GM18907 (cell line): ENCODE measurements around the gene LCLAT1.
"Not testable (repeated sequence)": the region's sequence is repeated elsewhere in the genome, so short reads cannot be mapped to it uniquely, and the experiment has no call there.

Source experiments
- ATAC-seq: cut with Tn5 transposase; IDR thresholded peaks from one replicate; pipeline ENCODE4 v1.9.1; 2021; ENCODE audit warnings: mild to moderate bottlenecking, moderate library complexity; ENCODE audit not compliant: unreplicated experiment

Gene LCLAT1

DNA sequence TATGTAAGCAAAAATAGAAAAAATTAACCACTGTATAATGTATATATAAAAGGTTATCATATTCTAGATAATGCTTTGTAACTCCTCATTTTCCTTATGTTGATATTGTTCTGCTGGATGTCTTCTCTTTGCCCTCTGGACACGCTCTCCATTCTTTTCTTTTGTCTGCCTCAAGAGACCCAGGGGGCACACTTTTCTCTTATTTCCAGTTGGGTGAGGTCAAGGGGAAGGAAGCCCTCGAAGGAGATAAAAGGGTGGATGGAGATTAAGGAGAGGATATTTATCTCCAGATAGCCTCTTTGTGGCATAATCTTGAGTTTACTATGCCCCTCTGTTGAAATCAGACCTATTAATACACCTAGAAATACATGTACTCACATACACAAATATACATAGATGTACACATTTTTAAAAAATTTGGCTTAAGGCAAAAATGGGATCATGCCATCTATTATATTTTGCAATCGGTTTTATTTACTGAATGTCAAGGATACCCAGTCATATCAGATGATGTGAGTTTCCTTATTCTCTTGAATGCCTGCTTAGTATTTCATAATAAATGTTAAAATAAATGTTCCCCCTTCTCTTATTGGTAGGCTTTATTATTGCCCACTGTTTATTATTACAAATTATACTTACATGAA lies 65.3 kb downstream of the LCLAT1 start:
- ATAC-seq: no peak

DNA sequence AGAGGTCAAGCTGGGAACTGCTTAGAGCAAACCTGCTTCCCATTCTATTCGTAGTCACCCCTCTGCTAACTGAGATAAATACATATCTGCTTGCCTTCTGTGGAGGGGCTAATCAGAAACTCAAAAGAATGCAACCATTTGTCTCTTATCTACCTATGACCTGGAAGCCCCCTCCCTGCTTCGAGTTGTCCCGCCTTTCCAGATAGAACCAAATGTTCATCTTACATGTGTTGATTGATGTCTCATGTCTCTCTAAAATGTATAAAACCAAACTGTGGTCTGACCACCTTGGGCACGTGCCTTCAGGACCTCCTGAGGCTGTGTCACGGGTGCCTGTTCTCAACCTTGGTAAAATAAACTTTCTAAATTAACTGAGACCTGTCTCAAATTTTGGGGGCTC lies 66.6 kb downstream of the LCLAT1 start:
- not testable (repeated sequence) for ATAC-seq

DNA sequence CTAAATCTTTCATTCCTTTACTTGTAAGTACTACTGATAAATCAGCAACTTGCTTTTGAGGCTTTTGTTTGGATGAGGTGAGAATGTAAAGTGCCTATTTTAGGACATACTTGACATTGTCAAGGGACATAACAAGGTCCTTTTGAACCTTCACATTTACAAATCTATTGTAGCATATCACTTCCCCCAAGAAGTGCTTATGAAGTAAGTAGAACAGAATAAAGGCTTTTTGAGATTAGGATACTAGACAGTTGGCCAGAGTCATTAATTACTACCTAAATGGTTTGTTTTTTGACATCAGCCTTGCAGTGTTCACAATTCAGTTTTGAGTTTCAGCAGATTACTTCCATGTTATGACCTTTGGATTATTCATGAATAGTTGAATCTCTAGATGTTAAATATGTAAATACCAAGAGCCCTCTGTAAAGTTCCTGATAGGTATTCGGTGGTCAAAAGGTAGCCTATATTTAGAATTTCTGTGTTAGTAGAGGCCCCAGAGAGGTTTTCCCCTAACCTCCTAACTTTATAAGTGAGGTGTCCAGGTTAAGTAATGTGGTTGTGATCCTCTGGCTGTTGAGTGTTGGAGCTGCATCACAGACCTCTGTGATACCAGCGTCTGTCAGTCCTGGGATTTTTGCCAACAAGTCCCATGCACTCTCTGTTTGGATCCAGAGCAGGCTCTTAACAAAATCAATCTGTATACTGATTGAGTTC lies 67.2 kb downstream of the LCLAT1 start:
- no peak for ATAC-seq

DNA sequence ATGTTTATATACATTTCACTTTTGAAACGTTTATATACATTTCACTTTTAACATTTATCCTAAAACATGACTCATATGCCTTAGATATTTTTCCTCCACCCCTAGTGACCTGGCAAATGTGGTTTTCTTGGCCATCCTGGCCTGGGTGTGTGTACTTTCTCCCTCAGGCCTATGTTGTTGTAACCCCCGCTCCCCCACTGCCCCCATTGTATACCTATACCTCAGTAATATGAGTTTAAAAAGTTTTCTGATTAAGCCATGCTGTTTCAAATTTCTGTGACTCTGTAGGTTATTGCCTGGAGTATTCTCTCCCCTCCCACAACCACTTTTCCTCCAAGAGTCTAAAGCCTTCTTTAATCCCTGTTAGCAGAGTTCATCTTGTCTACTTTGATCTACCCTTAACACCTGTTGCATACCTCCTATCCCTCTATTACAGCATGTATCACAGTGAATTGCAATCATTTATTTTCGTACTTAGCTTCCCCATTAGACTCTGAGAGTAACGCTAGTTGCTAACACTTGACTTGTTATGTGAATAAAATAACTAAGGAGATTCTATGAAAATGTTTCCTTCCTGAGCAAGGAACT lies 67.9 kb downstream of the LCLAT1 start:
- ATAC-seq: no peak

DNA sequence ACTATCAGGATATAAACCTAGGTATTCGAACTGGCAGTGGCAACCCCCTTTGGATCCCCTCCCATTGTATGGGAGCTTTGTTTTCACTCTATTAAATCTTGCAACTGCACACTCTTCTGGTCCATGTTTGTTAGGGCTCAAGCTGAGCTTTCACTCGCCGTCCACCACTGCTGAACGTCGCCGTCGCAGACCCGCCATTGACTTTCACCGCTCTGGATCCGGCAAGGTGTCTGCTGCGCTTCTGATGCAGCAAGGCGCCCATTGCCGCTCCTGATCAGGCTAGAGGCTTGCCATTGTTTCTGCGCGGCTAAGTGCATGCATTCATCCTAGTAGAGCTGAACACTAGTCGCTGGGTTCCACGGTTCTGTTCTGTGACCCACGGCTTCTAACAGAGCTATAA lies 69.1 kb downstream of the LCLAT1 start:
- ATAC-seq: no peak

DNA sequence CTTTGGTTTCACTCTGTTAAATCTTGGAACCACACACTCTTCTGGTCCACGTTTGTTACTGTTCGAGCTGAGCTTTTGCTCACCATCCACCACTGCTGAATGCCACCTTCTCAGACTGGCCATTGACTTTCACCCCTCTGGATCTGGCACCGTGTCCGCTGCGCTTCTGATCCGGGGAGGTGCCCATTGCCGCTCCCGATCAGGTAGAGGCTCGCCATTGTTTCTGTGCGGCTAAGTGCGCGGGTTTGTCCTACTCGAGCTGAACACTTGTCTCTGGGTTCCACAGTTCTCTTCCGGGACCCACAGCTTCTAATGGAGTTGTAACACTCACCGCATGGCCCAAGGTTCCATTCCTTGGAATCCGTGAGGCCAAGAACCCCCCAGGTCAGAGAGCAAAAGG lies 72.8 kb downstream of the LCLAT1 start:
- no peak for ATAC-seq

DNA sequence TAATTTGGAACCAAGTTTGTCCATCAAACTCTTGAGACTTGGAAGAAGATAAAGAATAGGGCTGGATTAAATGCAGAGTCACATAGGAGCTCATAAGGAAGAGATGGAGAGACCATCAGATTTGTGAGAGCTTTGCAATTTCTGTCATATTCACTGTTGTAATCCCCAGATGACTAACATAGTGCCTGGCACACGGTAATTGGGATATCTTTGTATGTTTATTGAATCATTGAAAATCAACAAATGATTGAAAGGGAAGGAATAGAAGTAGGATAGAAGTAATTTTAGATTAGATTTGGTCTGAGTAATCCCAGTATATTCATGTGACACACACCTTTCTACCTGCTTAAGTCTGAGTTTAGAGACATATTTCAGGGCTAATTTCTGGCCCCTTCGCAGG lies 75.4 kb downstream of the LCLAT1 start:
- ATAC-seq: no peak

DNA sequence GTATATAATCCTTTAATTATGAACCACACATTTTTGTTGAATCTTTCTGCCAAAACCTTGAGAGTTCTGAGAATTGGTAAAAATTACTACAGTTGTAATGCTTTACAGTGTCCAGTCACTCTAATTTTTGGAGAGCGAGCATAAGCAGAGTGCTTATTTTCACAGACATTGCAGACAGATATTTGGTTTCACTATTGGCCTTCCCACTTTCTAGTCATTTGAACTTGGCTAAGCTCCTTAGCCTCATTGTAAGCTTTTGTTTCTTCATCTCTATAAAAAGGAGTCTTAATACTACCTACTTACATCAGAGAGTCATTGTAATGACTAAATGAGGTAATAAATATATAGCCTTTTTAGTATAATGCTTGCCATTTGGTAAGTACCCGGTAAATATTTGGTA lies 80.4 kb downstream of the LCLAT1 start:
- no peak for ATAC-seq

DNA sequence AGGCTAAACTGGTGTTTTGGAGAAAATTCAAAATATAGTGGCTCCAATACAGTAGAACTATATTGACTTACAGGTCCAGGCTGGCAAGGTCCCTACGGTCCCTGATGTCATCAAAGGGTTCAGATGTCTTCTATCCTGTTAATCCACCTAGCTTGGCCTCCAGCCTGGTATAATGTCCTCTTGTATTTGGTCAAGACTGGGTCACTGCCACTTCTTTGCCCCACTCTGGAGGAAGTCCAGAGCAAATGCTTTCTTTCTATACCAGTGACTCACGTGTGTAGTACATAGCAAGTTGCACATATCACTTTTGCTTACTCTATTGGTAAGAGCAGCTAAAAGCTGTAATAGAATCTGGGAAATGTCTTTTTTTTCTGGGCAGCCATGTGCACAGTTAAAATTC lies 80.8 kb downstream of the LCLAT1 start:
- no peak for ATAC-seq

DNA sequence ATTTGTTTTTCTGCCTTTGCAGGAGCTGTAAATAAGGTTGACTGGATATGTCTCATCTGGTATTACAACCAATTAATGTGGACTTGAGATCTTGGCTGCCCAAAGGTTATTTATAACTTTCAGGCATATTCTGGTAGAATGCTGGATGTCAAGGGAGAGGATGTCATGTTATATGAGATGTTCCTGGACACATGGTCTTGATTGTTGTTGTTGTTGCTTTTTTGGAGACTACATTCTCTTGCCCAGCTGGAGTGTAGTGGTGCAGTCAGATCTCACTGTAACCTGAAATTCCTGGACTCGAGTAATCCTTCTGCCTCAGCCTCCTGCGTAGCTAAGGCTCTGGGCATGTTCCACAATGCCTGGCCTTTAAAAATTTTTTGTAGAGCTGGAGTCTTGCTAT lies 83.3 kb downstream of the LCLAT1 start:
- no peak for ATAC-seq

DNA sequence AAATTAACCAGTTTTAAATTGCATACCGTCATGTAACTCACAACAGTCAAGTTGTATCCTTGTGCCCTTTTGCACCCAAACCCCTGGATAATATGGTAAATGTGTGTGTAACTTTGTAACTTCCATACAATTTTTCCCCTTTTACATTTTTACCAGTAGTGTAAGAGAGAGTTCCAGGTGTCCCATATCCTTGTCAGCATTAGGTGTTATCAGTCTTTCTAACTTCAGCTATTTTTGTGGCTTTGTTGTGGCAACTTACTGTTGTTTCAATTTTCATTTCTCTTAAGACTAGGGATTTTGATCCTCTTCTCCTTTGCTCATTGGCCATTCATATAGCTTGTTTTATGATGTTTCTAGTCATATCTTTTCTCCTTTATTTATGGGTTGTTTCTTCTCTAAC lies 94.6 kb downstream of the LCLAT1 start:
- no peak for ATAC-seq

DNA sequence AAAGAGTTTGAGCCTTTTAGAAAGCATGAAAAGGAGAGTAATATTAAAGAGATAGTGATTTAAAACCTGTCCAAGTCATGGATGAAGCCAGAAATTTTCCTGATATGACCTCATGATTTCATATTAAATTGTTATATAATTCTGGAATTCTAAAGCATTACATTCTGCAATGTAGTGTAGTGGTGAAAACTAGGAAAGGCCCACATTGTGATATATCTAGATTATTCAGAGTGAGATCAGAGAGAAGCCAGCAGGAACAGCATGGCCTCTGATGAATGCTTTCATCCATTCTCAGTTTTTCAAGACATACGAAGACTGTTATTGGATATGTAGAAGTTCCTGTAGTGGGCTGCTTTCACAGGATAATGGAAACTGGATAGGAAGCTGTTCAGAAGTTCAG lies 98.8 kb downstream of the LCLAT1 start:
- ATAC-seq: no peak

DNA sequence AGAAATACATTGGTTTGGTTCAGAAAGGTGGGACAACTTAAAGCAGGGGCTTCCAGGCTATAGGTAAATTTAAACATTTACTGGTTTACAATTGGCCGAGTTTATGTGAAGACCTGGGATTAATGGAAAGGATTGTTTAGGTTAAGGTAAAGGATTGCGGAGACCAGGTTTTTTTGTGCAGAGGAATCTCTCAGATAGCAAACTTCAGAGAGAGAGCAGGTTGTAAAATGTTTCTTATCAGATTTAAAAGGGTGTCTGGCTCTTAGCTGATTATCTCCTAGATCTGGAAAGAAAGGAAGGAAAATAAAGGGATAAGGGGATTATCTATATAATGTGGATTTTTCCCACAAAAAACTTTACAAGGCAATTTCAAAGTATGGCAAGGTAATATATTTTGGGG lies 101.3 kb downstream of the LCLAT1 start:
- no peak for ATAC-seq

DNA sequence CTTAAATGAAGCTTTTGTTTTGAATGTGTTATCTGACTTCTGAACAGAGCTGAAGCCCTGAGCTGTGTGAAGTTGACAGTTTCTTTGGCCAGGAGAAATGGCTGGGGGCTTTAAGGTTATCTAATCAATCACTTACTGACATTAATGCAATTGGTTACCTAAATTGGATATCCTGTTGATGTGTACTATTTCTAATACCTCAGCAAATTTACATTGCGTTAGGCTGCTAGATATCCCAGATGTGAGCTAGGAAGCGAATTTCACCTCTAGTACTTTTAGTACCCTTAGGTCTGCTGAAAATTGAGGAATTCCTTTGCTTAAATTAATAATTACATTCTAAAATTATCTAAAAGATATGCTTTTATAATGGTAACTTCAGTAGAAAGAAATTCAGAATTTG lies 102.0 kb downstream of the LCLAT1 start:
- ATAC-seq: no peak

DNA sequence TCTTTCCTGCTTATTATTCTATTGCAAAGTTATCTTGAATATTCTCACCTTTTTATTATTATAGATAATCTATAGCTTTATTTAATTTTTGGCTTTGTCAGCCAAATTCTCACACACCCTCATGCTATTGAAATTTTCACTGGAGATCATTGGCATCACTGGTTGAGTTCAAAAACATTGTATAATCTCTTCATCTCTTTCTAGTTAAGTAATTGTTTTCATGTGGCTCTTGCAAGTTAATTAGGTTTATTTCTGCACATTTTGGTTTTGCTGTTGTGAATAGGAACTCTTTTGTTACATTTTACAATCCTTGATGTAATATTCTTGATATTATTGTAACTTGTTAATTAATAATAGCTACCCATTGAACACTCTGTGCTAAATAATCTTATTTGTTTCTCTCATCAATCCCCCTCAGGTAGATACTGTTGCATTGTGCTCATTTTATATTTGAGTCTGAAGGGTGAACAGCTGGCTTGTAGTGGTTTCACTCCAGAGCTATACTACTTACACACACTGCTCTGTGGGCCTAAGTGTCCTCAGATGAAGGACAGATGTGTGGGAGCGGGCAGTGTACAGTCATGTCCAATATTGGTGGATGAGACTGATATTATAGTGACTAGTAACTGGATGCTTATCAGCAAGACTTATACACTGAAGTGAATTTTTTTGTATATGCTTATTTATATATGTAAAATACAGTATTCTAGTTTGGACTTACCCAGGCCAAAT lies 112.7 kb downstream of the LCLAT1 start:
- ATAC-seq: no peak

DNA sequence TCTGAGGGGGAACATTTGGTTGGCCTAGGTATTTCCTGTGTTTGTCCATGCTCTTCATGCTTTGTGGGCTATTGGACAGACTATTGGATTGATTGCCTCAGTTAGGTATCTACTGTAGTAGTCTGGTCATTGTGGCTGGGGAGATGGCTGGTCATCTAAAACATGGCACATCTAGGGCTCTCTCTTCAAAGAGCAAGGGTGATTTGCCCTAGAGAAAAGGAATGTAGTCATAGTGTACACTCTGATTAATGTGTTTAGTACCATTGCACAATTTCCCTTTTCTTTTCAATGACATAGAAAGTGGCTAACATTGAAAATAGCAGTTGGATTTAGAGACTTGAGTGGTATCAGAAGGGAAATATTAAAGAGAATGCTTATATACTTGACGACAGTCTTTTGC lies 114.3 kb downstream of the LCLAT1 start:
- no peak for ATAC-seq

DNA sequence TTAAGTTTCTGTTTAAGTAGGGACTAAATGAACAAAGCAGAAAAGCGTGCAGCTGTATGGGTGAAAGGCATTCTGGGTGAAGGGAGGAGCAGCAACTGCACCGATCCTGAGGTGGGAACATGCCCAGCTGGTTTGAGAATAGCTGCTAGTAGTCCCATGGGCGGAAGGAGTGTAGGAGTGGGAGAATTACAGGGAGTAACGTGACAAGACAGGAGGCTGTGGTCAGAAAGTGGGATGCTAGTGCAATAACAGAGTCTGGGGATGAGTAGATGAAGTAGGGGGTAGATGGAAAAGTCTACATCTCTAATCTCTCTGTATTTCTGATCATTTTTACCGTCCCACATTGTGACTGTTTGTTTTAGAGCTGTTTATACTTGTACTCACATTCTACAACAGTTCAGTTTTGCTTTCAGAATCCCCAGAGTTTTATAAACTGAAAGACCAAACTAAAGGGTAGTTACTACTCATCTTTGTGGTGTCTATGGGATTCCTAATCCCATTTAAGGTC lies 118.9 kb downstream of the LCLAT1 start:
- no peak for ATAC-seq

DNA sequence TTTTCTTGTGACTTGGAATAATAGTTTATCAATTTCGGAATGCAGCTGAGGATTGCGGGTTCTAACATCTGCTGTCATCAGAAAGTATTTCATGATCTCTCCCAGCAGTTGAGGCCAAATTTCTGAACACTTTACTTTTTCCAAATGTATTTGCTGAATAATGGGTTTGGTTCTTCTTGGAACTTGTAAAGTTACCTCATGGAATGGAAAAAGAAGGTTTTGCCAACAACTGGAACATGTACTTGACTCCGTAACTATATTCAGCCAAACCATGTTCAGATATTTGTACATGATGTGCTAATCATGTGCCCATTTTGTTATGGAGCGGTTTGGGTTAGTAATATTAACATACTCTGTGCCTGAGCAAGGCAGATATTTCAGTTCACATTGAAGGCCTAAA lies 119.6 kb downstream of the LCLAT1 start:
- ATAC-seq: no peak

DNA sequence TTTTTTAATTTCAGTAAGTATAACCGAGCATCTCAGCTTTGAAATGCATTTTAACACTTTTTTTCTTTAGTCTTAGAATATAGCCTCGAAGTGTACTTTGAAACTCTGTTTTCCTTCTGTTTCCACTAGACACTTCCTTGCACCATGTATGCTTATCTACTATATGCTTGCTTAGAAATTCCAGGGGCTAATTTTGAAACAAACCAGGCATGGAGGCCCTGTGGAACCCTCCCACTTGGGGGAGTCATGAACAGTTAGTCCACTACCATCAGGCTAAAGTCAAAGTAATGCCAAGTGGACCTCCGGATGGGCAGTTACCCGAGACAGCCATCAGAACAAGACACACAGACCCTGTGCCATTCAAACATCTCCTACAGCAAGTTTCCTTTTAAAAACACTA lies 120.3 kb downstream of the LCLAT1 start:
- ATAC-seq: no peak

DNA sequence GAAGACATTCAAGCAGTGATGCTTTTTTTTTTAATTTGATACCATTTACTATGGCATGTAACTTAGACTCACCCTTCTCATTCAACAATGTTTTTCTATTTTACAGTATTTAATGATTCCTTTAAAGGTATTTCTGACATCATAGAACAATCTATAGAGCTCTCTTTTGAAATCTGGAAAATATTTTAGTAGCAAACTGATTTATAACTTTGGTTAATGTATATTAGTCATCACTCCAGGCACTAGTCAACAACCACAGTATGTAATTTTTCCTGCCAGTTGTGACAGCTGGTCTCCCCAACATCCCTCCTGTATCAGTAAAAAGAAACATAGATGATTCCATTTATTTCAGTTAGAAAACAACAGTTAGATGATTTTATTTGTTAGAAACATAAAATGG lies 122.9 kb downstream of the LCLAT1 start:
- ATAC-seq: no peak

DNA sequence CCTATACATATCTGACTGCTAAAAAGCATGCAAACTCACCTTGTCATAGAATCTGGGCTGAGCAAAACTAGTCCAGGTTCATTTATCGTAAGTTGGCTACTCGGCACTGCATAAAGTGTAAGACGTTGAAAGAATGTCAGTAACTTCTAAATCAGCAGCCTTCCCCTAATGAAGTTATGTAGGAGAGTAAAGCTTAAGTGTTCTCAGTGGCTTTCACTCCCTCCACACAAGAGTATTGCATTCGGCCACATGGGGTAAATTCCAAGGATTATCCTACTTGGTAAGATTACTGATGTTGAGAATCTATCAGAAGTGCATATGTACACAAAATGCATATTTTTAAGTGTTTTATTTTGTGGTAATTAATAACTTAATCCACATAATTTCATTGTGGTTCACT lies 130.1 kb downstream of the LCLAT1 start:
- no peak for ATAC-seq

DNA sequence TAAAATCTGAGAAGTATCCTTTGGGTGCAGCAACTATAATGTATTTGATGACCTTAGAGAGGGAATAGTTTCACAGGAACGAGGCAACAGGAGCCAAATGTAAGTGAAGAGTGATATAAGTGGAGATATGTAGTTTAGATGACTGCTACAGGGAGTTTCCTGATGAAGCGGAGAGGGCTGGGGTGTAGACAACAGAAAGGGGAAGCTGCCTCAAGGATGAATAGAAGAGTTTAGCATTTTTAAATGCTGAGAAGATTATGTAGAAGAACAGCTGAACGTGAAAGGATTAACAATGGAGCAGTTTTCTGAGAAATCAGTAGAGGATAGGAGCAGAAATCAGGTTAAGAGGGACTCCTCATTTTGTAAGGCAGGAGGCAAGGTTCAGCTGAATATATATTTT lies 133.3 kb downstream of the LCLAT1 start:
- no peak for ATAC-seq
